CD4-positive, alpha-beta T cell treated with Interleukin-10 for 1 hour (primary cell): Measurements from ENCODE around the gene ECEL1.
"Not testable (repeated sequence)": the region's sequence is repeated elsewhere in the genome, so short reads cannot be mapped to it uniquely, and the experiment has no call there.

Experiments used
- DNase-seq: peaks from one replicate; pipeline ENCODE4 v3.0.0-alpha.2; 2020

Gene ECEL1

DNA sequence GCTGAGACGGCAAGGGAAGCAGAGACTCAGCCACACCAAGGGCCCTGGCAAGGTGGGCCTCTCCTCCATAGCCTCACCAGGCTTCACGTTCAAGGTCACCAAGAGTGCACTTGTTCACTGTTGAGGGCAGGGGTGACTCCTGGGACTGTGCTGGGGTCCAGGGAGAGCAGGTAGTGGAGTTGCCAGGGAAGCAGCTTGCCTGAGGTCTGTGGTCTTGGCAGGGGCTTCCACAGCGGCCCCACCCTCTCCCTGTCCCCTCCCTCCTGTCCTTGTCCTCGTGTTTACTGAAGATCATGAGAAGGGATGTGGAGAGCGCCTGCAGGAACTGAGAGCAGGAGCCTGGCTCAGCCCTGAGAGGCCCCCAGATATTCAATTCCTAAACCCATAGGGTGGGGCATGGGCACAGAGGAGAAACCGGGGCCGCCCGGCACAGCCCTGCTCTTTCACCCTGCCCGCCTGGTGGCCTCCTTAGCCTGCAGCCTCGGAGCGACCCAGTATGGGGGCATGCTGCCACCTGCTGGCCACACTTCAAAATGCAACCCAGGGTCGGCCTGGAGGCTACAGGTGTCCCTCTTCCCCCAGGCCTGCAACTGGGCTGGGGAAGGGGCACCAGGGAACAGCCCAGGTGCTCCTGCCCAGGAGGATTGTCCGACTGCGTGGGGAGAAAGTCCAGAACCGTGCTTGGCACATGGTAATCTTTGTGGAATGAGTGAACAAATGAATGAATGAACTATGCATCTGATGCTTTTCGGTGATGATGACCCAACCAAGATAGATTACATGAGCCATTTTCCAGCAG is 47.2 kb downstream of the ECEL1 start:
- DNase-seq, result peak; percentile 83

DNA sequence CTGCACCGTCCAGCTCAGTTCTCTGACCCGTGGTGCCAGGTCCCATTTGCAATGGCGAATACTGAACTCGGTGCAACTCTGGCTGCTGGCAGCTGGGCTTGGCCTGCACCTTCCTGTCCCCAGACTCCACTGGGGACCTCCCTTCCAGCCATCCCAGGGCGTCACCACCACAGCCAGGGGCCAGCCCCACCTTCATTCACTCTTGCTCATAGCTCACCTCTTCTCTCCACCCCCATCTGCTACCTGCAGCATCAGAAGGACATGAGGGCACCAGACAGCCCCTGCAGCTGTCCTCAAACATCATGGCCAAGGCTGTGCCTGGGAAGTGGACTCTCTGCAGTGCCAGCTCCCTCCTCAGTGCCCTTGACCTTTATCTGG is 47.9 kb downstream of the ECEL1 start:
- DNase-seq, result no peak

DNA sequence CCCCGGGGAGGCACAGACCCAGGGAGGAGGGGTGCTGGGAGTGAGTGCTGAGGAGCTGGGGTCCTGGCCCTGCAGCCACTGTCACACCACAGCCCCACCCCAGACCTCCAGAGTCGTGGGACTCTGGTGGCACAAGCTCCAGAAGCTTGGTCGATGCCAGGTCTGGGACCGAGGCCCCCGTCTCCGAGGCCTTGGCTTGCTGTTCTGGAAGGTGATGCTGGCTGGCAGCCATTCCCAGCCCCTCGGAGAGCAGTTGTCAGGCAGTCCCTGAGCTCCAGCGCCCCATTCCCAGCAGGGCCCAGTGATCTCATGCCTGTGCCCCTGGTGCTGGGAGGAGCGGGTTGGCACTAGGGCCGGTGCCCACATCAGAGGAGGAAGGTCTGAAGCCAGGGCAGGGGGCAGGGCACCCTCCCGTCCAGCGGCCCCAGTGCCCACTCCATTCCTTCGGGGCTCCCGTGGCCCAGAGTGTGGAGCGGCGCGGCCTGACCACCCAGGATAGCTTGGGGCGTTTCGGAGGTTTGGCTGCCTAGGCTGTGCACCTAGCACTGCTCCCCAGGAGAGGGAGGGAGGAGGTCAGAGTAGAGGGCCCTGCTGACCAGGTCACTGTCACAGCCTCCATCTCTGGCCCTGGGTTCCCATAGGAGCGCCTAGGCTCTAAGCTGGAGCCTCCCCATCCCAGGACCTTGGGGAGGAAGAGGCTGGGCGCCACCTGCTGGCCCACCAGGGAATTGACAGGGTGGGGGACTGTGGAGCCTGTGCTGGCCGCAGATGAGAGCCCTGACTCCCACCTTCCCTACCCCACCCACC is 48.5 kb downstream of the ECEL1 start:
- peak; percentile 45 for DNase-seq

DNA sequence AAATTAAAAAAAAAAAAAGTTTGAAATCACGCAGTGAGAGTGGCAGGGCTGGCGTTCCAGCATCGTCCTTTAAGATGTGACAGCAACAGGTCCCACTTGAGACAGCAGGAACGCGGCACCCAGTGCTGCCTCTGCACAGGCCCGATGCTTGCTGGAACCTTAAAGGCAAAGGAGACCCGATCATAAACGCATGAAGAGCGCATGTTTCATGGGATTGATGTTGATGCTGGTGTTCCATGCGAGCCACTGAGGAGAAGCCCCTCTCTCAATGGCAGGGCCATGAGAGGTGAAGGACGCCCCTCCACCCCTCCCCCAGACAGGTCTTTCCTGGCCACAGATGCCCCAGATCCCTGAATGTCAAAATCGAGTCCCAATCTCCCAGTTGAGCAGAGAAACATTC is 49.5 kb downstream of the ECEL1 start:
- no peak for DNase-seq

DNA sequence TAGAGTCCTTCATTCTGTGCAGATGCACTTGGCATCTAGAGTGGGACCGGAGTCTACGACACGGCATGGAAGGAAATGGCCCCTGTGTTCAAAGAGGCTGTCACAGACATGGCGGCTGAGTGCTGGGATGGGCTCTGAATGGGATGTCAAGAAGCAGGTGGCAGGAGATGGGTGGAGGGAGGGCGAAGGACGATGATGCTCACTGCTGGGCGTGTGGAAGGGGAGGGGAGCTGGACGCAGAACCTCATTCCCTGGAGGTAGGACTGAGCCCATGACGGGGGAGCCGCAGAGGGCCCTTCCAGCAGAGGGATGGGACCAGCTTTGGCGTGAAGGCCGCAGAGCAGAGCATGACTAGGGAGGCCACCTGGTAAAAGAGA is 50.5 kb downstream of the ECEL1 start:
- DNase-seq, result no peak

DNA sequence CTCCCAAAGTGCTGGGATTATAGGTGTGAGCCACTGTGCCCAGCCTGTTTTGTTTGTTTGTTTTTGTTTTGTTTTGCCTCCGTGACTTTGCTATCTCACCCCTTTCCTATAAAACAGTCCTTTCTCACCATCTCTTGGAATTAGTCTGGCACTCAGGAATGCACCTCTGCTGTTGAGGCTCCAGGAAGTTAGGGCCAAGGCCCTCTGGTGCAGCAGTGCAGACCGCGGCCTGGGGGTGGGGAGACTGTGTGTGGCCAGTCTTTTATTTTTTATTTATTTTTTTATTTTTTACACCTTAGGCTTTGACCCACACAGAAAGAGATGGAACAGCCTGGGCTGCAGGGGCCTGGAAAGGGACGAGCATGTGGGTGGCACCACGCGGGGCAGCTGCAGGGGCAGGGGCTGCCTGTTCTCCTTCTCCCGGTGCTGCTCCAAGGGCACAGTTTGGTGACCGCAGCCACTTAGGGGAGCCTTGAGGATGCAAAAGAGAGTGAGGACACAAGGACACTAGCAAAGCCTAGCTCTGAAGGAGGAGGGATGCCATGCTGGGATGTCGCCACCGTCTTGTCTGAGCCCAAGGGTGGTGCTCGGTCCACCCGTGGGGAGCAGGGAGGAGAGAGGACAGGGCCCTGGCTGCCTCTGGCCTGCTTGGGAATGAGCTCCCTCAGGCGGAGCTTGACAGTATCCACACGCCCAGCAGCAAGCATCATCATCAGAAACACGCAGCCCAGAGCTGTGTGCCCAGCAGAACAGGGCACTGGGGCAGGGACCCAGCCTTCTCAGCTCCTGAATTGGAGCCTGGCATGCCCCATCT is 51.0 kb downstream of the ECEL1 start:
- no peak for DNase-seq

DNA sequence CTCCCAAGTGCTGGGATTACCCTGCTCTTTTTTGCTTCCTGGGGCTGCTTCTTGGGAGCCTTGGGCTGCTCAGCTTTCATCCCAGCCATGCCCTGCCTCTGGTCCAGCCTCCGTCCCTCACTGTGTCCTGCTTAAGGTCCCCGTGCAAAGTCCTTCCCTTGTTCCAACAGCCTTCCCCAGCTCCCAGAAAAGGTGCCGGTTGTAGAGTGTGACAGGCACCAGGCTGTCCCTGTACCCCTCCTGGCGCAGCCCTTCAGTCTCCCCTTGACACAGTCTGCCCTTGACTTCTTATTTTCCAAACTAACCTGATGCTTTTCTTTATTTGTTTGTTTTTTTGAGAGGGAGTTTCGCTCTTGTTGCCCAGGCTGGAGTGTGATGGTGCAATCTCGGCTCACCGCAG is 51.8 kb downstream of the ECEL1 start:
- DNase-seq, result no peak

DNA sequence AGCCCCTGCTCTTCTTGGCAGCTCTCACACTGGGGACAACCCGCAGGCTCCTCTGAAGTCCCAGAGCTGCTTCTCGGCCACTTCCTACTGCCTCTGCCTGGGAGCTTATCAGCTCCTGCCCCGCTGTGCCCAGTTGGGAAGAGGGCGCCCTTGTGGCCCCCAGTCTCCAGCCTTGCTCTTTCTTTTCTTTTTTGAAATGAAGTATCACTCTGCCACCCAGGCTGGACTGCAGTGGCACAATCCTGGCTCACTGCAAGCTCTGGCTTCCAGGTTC is 52.3 kb downstream of the ECEL1 start:
- DNase-seq, result no peak

DNA sequence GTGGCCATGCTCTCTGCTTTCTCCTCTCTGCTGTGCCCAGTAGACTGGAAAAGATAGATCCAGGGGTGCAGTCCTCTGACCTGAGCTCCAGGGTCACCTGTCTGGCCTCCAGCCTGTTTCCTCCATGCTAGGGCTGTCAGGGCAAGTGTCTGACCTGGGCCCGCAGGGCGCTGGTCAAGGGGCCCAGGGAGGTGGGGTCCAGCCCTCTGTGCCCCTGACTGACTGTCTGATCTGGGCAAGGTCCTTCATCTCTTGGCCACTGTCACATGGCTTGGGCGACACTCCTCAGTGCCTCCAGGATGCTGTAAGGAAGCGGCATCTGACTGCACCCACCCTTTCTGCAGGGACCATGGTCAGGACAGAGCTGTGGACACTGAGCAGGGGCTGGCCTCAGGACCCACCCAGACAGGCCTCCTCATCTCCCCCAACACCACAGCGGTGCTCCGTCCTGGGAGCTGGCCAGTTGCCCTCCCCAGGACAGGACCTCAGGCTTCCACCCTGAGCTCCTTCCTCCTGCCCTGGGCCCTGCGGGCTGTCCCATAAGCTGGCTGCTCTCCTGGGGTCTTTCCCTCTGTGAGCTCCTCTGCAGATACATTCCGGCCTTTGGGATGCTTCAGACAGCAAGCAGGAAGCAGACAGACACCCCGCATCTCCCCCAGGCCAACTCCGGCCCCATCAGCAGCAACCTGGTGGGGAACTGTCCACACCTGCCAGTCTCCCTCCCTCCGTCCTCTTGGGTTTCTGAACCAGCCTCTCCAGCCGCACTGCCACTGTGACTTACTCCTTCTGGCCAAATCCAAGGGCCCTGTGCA is 52.9 kb downstream of the ECEL1 start:
- no peak for DNase-seq

DNA sequence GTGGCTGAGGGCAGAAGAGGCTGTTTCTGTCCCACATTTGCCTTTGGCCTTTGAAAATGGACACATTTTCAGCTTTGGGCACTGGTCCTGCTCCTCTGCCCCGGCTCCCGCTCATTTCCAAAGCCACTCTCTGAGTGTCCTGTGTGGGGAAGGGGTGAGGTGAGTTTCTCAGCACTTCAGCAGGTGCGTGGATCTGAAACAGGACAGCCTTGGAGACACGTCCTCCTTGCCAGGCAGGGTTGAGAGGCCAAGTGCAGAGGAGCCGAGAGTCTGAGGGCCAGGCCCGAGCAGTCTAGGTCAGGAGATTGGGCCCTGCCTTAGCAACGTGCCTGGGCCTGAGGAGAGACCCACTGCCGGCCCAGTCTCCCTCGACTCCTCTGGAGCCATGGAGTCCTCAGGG is 53.5 kb downstream of the ECEL1 start:
- no peak for DNase-seq

DNA sequence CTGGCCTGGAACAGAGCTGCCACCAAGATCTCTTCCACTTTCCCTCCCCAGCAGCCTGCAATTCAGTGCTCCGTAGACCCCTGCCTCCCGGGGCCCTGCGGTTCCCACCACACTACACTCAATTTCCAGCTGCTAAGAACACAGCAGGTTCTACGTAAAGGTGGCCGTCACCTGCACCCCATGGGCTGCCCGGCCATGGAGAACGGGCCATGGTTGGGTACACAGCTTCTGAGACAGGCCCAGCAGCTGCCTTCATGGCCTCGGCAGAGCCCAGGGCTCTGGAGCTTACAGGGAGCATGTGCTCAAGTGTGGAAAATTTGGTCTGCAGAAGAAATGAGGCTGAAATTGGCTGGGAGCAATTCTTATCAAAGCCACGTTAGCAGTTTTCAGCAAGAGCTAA is 54.0 kb downstream of the ECEL1 start:
- DNase-seq, result not testable (repeated sequence)

DNA sequence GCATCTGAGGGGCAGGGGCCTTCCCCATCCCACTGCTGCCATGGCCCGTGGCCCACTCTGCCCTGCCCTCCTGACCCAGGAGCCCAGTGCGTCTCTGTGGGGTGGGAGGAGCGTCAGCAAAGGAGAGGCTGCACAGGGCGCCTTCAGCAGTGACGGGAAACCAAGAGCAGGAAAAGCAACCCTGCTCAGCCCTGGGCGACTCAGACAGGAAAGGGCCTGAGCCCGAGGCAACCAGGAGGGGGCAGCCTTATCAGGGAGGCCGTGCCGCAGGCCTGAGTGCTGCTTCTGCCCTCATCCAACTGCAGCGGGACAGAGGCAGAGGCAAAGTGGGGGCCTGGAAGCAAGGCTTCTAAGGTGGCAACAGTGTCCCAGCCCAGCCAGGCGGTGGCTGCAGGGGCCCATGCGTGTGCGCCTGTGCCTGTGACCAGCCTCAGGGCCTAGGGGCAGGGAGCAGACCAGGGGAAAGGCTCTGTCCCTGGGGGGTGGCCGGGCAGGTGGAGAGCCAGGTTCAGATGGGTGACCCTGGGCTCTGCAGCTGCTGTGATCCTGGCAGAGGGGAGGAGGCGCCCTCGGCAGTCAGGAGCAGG is 54.9 kb downstream of the ECEL1 start:
- no peak for DNase-seq

DNA sequence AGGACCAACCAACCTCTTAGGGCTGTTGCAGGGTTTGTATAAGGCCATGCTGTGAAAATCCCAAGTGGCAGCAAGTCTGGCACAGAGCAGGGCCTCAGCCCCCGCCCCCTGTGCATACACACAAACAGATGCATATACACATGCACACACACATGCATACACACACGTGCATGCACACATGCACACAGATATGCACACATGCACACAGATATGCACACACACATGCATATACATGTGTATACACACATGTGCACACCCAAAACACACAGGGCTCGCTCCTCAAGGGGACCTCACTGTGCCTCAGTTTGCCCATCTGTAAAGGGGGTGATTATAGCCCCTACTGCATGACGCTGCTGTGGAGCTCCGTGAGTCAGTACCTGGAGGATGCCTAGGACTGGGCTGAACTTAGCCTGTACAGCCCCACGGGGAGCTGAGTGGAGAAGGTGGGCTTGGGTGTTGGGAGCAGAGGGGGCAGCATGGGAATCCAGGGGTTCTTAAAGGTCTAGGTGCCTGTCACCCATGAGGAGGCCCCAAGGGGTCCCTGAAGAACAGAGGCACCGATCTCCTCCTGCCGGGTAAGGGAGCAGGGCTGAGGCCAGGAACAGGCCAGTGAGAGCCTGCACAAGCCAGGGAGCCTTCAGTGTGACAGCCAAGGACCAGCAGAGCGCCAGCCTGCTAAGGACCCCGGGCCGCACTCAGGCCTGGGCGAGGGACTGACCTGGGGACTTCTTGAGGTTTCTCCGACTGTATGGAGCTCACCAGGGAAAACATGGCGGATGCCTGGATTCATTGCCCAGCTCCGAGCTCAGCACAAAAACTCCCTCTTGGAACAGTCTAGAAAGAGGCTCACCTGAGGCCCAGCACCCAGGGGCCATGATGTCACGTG is 55.7 kb downstream of the ECEL1 start:
- no peak for DNase-seq
